RWPE2 (cell line): ENCODE data around the gene AGBL4.

ENCODE experiments used
- ATAC-seq: fragments of 200-7000 bp; cut with Tn5 transposase; 3 replicates; pipeline ENCODE4 v1.9.1; 2021; ENCODE audit warnings: low read depth
- DNase-seq: peaks from one replicate; pipeline ENCODE4 v3.0.0-alpha.2; 2020; ENCODE audit warnings: low spot score
- H3K27ac ChIP-seq: fragments of 450-650 bp; 2 replicates; pipeline ENCODE4 v1.5.1; 2017; ENCODE audit warnings: mild to moderate bottlenecking; ENCODE audit not compliant: poor library complexity, severe bottlenecking
- H3K27me3 ChIP-seq: fragments of 250-450 bp; sonication (Bioruptor Pico); 2 replicates; pipeline ENCODE4 v1.5.1; 2021; ENCODE audit warnings: mild to moderate bottlenecking, moderate library complexity; ENCODE audit not compliant: insufficient read depth, poor library complexity, severe bottlenecking
- H3K36me3 ChIP-seq: fragments of 250-450 bp; sonication (Bioruptor Pico); 2 replicates; pipeline ENCODE4 v1.5.1; 2020; ENCODE audit warnings: low read depth, mild to moderate bottlenecking, moderate library complexity
- H3K4me1 ChIP-seq: fragments of 250-450 bp; sonication (Bioruptor Pico); 2 replicates; pipeline ENCODE4 v1.5.1; 2021; ENCODE audit warnings: mild to moderate bottlenecking, moderate library complexity; ENCODE audit not compliant: insufficient read depth, poor library complexity, severe bottlenecking
- H3K4me3 ChIP-seq: fragments of 250-450 bp; sonication (Bioruptor Pico); 2 replicates; pipeline ENCODE4 v1.5.1; 2021; ENCODE audit warnings: mild to moderate bottlenecking, moderate library complexity; ENCODE audit not compliant: severe bottlenecking
- H3K9me3 ChIP-seq: fragments of 250-450 bp; sonication (Bioruptor Pico); 2 replicates; pipeline ENCODE4 v1.5.1; 2021; ENCODE audit warnings: mild to moderate bottlenecking, moderate library complexity; ENCODE audit not compliant: severe bottlenecking
- TF ChIP-seq, protein P1 (sequence below): fragments of 450-650 bp; IDR thresholded peaks from one replicate; pipeline ENCODE4 v1.5.1; 2017; ENCODE audit warnings: mild to moderate bottlenecking, moderate library complexity; ENCODE audit not compliant: poor library complexity, severe bottlenecking

AGBL4 gene

GRCh38 chr1:48761986-48762385, 1261.8 kb downstream of the AGBL4 start:
- Histone ChIP-seq H3K36me3 (no peaks in the 10 kb centered on the region), H3K4me3 (no peak overlapping the region), H3K9me3 (no peaks in the 10 kb centered on the region), H3K27me3 (no peaks in the 10 kb centered on the region), H3K27ac (no peak overlapping the region), H3K4me1 (no peaks in the 10 kb centered on the region)
- TF ChIP-seq, protein P1, sequence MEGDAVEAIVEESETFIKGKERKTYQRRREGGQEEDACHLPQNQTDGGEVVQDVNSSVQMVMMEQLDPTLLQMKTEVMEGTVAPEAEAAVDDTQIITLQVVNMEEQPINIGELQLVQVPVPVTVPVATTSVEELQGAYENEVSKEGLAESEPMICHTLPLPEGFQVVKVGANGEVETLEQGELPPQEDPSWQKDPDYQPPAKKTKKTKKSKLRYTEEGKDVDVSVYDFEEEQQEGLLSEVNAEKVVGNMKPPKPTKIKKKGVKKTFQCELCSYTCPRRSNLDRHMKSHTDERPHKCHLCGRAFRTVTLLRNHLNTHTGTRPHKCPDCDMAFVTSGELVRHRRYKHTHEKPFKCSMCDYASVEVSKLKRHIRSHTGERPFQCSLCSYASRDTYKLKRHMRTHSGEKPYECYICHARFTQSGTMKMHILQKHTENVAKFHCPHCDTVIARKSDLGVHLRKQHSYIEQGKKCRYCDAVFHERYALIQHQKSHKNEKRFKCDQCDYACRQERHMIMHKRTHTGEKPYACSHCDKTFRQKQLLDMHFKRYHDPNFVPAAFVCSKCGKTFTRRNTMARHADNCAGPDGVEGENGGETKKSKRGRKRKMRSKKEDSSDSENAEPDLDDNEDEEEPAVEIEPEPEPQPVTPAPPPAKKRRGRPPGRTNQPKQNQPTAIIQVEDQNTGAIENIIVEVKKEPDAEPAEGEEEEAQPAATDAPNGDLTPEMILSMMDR = no peak
- DNase-seq (no peak), ATAC-seq (no peak)

GRCh38 chr1:48761411-48761810, 1262.3 kb downstream of the AGBL4 start:
- DNase-seq (no peak), ATAC-seq (no peak)
- no peaks in the 10 kb centered on the region for H3K4me1 ChIP-seq
- TF ChIP-seq, protein P1 = no peak
- H3K27me3 ChIP-seq = no peaks in the 10 kb centered on the region
- H3K9me3 ChIP-seq = no peaks in the 10 kb centered on the region
- H3K27ac ChIP-seq = no peak overlapping the region
- H3K36me3 ChIP-seq = no peaks in the 10 kb centered on the region
- no peak overlapping the region for H3K4me3 ChIP-seq

DNA sequence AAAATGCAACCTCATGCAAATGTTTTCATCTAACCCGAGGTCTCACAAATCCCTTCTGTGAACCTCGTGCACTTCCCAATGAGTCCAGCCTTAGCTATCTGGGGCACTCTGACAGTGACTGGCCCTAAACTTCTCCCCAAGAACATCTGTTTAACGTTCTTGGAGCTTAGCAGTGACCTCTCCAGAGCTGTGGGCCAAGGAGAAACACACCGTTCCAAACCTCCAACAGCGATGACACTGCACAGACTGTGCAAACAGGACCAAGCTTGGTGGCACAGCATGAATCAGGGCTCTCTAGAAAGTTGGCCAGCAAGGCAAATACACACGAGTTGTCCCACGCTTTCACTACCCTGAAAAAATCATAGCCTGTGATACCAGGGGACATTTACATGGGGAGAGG, 1262.9 kb downstream of the AGBL4 start:
- H3K4me3 ChIP-seq = no peak overlapping the region
- no peak overlapping the region for H3K27ac ChIP-seq
- DNase-seq (no peak), ATAC-seq (no peak)
- no peaks in the 10 kb centered on the region for H3K27me3 ChIP-seq
- no peaks in the 10 kb centered on the region for H3K36me3 ChIP-seq
- no peaks in the 10 kb centered on the region for H3K9me3 ChIP-seq
- no peaks in the 10 kb centered on the region for H3K4me1 ChIP-seq
- TF ChIP-seq, protein P1 = no peak

GRCh38 chr1:48758976-48759375, 1264.8 kb downstream of the AGBL4 start:
- DNase-seq = no peak
- no peaks in the 10 kb centered on the region for H3K9me3 ChIP-seq
- no peaks in the 10 kb centered on the region for H3K4me1 ChIP-seq
- no peak for ATAC-seq
- H3K27me3 ChIP-seq = no peaks in the 10 kb centered on the region
- TF ChIP-seq, protein P1 = no peak
- H3K27ac ChIP-seq = no peak overlapping the region
- no peak overlapping the region for H3K4me3 ChIP-seq
- H3K36me3 ChIP-seq = no peaks in the 10 kb centered on the region

DNA sequence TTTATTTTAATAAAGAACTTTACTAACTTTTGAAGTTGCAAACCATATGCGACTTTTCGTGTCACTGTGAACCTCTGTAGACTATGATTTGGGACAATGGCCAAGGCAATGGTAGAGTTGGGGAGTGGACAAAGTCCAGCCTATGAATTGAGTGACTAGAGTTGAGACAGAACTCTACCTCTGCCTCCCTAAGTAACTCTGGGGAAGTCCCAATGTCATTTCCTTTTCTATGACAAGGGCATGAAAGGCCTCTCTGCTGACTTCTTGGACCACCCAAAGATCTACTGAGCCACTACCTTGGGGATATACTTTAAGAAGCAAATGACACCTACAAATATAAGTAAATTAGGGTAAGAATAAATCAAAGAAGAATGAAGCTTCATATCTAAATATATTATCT, 1266.4 kb downstream of the AGBL4 start:
- Histone ChIP-seq H3K36me3 (no peaks in the 10 kb centered on the region), H3K9me3 (no peaks in the 10 kb centered on the region), H3K27ac (no peak overlapping the region), H3K4me1 (no peaks in the 10 kb centered on the region), H3K4me3 (no peak overlapping the region), H3K27me3 (no peaks in the 10 kb centered on the region)
- ATAC-seq (no peak), DNase-seq (no peak)
- TF ChIP-seq, protein P1 = no peak
